ENCODE results near the gene PPP4R2. TPM values are rescaled to one million over a fixed set of nuclear protein-coding genes. Genes with fewer than 3 reads are reported as not detected.

Gene PPP4R2
- total and polyA plus RNA-seq, 2 donors (not counting 3 experiments of a cell fraction or from before 2014, with no cell fraction given): 6.5 to 74.4 TPM

DNA sequence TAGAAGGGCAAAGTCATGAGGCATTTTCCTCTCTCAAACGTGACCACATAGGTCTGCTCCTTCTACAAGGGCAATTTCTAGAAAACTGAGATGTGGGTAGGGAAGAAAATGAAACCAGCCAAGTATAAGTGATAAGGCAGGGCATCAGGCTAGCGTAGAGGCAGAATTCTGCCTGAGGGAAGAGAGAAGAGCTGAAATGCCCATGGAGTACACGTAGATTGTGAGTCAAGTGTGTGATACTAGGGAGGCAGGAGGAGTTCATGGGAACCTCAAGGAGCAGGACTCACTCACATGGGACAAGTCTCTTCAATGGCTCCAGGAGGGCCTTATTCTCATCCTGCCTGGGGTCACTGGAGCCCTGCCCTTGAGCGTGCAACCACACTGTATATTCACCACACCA lies 34.9 kb upstream of the PPP4R2 start:
- Histone ChIP-seq H3K27ac (ENCODE audit: insufficient read depth, low read depth, low read length) (no peak overlapping the region), H3K36me3 (ENCODE audit: control insufficient read depth in 2 of 2, extremely low read depth in 1 of 2, insufficient read depth in 2 of 2, low read length in 2 of 2) (no peaks in the 10 kb centered on the region), H3K79me2 (ENCODE audit: control insufficient read depth, insufficient read depth, low read length) (no peaks in the 10 kb centered on the region), H3K9me3 (replicated peaks; ENCODE audit: control insufficient read depth, insufficient read depth, low read length) (no peaks in the 10 kb centered on the region), H3K4me2 (ENCODE audit: insufficient read depth, low read length) (no peak overlapping the region), H3K9ac (replicated peaks; ENCODE audit: extremely low read depth, insufficient read depth, low read length) (no peak overlapping the region), H3K9me1 (replicated peaks; ENCODE audit: control insufficient read depth, extremely low read depth, insufficient read depth, low read length) (no peaks in the 10 kb centered on the region), H4K20me1 (replicated peaks; ENCODE audit: control insufficient read depth, extremely low read depth, insufficient read depth, low read length) (no peaks in the 10 kb centered on the region), H3K4me3 (replicated peaks in 1 of 3; ENCODE audit: insufficient read depth in 1 of 3, low read depth in 1 of 3, low read length in 3 of 3) (no peak overlapping the region), H2AFZ (ENCODE audit: low read depth, low read length) (no peak overlapping the region), H3K27me3 (ENCODE audit: control insufficient read depth in 2 of 2, insufficient read depth in 2 of 2, low read length in 2 of 2) (peaks cover 0 to 2% of the 10 kb centered on the region in 2 experiments), H3K4me1 (ENCODE audit: control insufficient read depth, extremely low read depth, insufficient read depth, low read length) (no peaks in the 10 kb centered on the region)
- BruUV-seq (replicated peaks): no TSS peak
- POLR2A ChIA-PET: no interaction called here
- intact Hi-C loops (cut with micrococcal nuclease): no loop called here
- CTCF ChIA-PET: no interaction called here
- FAIRE-seq (no peak), DNase-seq (ENCODE audit: low read depth, low spot score) (no peak)
- dilution Hi-C loops (cut with MboI; ENCODE audit: extremely low pct_ligation_motif_present, low sequenced_read_pairs): no loop called here
- TF ChIP-seq FOS (IDR thresholded peaks at IDR 0.05; ENCODE audit: borderline replicate concordance, insufficient read depth, low read length) (no peak), EZH2 (IDR thresholded peaks at IDR 0.05; ENCODE audit: borderline replicate concordance, low read depth, low read length, severe bottlenecking) (no peak), POLR2A (IDR thresholded peaks at IDR 0.05; ENCODE audit: low read depth, low read length) (no peak), GATA2 (IDR thresholded peaks at IDR 0.05; ENCODE audit: insufficient read depth, insufficient read length, low read depth, low read length) (no peak), JUN (IDR thresholded peaks at IDR 0.05; ENCODE audit: borderline replicate concordance, insufficient read depth, insufficient read length, low read depth) (no peak), MYC (IDR thresholded peaks at IDR 0.05; ENCODE audit: low read depth, low read length) (no peak), POLR2AphosphoS5 (IDR thresholded peaks at IDR 0.05; ENCODE audit: insufficient read depth, low read depth, low read length) (no peak)
- TF ChIP-seq, protein P1, sequence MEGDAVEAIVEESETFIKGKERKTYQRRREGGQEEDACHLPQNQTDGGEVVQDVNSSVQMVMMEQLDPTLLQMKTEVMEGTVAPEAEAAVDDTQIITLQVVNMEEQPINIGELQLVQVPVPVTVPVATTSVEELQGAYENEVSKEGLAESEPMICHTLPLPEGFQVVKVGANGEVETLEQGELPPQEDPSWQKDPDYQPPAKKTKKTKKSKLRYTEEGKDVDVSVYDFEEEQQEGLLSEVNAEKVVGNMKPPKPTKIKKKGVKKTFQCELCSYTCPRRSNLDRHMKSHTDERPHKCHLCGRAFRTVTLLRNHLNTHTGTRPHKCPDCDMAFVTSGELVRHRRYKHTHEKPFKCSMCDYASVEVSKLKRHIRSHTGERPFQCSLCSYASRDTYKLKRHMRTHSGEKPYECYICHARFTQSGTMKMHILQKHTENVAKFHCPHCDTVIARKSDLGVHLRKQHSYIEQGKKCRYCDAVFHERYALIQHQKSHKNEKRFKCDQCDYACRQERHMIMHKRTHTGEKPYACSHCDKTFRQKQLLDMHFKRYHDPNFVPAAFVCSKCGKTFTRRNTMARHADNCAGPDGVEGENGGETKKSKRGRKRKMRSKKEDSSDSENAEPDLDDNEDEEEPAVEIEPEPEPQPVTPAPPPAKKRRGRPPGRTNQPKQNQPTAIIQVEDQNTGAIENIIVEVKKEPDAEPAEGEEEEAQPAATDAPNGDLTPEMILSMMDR (IDR thresholded peaks at IDR 0.05; ENCODE audit: extremely low read depth in 1 of 2, insufficient read depth in 1 of 2, low read depth in 1 of 2, low read length in 2 of 2): no peak
- TF ChIP-seq, protein P2, sequence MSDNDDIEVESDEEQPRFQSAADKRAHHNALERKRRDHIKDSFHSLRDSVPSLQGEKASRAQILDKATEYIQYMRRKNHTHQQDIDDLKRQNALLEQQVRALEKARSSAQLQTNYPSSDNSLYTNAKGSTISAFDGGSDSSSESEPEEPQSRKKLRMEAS (IDR thresholded peaks at IDR 0.05; ENCODE audit: insufficient read depth, insufficient read length): no peak

All from endothelial cell of umbilical vein (primary cell).